Cardiac septum (tissue), 1 donor: ENCODE measurements around the gene LHX1. TPM values are rescaled to one million over a fixed set of nuclear protein-coding genes. Genes with fewer than 3 reads are reported as not detected.
A peak's percentile ranks its signal among the peaks of the same experiment; 100 is the strongest.

Experiments used
- DNase-seq: peaks from one replicate; pipeline ENCODE4 v3.0.0-alpha.2; 2020; ENCODE audit warnings: low spot score
- intact Hi-C: fragments of 100-400 bp; cut with DNase I; formaldehyde crosslinking; loops from one replicate; pipeline ENCODE4 v1.14.0; 2022
- long read RNA-seq: library from polyadenylated mRNA; unstranded; transcript quantifications from one replicate; pipeline ENCODE4 v2.0.0, GENCODE V29; 2021
- total RNA-seq: library from RNA; stranded (reverse); fragmentation: NEBNext Ultra II Directional; extraction: Animal tissue kit (Norgen Biotek cat#: 25700); gene quantifications from one replicate; pipeline ENCODE4 v1.2.1, GENCODE V29; 2021
- donor health status: DM: no; HTN: no; CAD: no.

The LHX1 gene
- total RNA-seq, result not detected
- long read RNA-seq, result 0 reads

DNA sequence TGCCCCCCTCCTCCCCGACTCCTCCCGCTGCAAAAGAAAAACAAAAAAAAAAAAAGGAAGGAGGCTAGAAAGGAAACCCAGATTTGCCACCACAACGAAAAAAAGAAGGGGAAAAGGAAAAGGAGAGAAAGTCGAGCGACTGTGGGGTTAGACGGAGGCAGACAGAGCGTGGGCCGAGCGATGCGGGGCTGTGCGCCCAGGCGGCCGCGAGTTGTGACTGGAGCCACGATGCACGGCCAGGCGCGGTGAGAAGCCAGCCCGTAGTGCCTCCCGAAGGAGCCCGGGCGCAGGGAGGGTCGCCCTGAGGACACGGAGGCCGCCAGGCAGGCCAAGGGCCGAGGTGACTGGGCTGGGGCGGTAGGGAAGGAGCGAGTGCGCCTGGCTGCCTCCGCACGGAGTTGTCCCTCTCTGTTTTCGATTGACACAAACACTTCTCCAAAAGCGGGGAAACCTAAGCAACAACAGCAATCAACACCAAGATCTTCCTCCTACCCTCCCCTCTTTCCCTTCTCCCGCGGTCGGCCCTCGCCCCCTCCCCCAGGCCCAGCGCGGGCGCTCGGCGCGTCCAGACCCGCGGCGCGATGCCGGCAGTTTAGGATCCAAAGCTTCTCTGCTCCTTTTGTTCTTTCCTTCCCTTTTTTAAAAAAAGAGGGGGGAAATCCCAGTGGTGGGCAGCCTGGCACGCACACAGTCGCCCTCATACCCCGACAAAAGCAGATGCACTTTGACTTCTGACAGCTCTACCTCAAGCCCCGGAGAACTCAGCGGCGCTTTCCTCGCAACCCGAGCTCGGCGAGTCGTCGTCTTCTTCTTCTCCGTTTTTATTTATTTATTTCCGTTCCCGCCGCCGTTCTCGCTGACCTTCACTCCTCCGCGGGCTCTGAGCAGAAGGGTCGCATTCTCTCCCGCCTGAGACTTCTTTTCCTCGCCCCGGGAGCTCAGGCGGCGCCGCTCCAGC is at the start of gene LHX1:
TSS of gene LHX1 (plus strand) at position 475 of the 958 bp plus-strand sequence. CDS start 723 bp downstream, outside the sequence.
- DNase-seq, result peak; percentile 59
- intact Hi-C loops, result no loop called here

DNA sequence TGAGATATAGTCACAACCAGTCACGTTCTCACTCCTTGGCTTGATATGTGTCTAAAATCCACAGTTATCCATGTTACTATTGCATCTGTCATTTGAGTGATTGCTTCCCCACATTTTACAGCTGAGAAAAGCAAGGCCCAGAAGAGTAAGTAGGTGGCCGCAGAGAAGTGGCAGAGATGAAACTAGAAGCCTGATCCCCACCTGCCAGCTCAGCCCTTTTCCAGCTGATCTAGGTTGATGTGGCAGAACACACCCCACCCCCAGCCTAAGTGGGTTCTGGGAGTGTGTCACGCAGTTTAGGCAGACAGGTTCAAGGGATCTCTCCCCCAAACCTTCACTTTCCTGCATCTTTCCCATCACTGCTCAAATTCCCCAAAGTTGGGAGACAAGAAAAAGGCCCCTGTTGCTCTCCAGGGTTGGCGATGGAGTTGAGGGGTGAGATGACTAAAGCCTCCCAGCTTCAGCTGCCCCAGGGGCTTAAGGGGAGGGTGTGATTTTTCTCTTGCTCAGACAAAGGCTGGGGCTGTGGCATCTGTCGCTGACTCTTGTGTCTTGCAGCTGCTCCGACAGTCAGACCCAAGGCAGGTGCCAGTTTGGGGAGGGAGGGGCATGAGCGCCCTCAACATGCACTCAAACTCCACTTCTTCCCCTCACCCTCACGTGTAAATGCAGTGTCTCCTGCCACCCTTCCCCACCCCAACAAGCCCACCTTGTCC is 48.9 kb upstream of the LHX1 start:
- DNase-seq, result no peak
- intact Hi-C loops, result no loop called here

DNA sequence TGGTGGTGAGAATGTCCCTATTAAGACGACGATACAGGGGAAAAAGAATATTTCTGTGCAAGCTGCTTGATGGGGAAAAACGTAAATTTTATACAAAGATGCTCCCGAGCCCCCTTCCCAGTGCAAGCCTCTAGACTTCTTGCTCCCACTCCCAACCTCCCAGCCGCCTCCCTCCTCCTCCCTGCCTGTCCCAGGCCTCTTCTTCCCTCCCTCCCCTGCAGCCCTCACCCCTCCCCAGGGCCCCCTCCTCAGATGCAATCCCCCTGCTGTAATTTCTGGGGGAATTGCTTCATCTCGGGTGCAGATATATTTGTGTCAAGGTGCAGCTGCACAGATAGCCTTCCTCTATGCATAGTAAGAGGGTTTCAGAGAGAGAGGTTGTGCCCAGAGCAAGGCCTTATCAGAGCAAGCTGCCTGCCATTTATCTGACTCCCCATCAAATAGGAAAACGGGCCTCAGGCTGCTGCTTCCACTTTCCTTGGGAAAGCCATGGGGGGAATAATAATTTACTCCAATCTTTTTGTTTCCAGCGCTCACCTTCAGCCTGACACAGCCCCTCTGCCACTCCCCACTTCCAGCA is 47.4 kb upstream of the LHX1 start:
- DNase-seq, result no peak
- intact Hi-C loops, result no loop called here

DNA sequence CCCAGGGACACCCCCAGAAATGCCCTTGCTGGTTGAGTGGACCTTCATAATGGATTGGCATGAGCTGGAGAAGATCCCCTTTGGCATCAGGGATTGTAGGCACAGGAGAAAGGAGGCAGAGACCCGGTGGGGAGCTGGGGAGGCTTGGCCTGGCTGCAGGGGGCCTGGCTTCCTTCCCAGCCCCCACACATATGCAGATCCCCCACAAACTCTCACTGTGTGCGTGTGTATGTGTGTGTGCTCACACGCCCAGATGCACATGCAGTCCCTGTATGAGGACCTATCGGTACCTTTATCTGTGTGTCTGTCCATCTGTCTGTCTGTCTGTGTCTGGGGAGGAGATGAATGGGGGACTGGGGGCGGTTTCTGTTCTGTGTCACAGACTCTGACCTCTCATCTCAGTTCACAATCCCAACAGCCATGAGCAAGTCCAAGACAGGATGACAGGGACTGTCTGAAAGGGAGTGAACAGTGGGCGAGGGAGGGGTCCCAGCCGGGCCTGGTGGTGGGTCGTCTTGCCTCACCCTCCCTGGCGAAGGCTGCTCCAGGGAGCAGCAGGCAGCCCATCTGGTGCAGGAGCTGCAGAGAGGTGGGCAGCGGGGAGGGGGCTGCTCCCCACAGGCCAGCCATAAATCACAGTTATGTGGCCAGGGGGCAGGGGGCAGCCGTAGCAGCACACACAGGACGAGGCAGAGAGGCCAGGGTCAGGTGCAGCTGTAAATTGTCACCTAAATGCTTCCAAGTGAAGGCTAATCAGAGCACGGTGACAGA is 46.7 kb upstream of the LHX1 start:
- no peak for DNase-seq
- intact Hi-C loops, result no loop called here

DNA sequence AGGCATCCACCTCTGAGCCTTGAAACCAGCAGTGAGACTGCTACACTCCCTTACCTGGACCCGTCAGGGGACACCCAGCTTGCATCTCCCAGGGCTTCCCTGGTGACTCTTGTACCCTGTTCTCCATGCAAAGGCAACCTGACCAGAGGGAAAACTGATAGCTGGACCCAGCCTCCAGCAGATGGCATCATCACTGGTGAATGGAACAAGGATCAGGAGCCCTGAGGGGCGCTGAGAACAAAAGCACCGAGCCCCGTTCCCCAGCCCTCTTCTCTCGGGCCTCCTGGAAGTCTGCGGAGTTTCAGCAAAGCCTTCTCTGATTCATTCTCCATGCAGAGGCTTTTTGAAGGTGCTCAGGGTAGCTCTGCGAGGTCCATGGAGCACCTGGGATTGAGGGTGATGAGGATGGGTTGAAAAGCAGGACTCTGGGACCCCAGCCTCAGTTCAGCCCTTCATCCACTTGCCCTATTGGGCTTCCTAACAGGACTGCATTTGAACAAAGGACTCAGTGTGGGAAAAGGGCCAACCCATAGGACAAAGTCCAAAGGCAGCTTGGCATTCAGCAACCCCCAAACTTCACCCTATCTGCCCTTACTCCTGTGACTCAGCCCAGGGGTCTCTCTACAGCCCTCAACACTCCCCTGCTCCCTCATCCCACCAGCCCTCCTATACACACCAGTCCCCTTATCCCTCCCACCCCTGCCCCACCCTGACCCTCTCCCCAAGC is 45.0 kb upstream of the LHX1 start:
- DNase-seq, result no peak
- intact Hi-C loops, result no loop called here

DNA sequence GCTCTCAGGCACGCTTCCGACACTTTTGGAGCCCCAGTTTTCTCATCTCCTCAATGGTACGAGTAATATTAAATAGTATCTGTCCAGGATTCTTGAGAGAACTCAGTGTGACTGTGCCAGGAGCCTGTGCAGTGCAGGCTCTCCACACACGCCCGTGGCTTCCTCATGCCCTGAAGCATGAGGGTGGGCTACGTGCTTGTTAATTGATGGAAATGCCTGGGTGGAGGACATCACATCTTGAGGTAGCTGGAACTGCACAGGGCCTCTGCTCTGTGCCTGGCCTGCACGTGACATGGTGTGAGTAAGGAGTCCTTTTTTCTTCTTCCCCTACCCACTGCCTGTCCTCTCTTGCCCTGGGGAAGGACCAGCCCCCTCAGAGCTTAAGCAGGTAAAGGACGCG is 43.1 kb upstream of the LHX1 start:
- no peak for DNase-seq
- intact Hi-C loops, result no loop called here

DNA sequence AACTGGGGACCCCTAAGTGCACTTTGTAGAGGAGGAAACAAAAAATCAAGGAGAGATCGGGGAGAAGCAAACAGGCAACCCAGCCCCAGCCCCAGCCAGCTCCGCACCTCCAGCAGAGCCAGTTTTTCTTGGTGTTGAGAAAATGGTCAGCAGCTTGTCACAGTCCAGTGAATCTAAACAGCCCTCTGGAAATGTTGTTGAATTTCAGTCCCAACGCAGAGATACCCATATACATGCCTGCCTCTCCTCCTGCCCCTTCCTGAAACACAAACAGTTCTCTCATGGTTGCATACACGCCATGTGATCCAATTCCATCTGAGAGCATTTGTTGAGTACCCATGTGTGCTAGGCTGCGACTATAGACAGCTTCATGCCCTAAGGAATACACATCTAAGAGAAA is 42.4 kb upstream of the LHX1 start:
- no peak for DNase-seq
- intact Hi-C loops, result no loop called here

DNA sequence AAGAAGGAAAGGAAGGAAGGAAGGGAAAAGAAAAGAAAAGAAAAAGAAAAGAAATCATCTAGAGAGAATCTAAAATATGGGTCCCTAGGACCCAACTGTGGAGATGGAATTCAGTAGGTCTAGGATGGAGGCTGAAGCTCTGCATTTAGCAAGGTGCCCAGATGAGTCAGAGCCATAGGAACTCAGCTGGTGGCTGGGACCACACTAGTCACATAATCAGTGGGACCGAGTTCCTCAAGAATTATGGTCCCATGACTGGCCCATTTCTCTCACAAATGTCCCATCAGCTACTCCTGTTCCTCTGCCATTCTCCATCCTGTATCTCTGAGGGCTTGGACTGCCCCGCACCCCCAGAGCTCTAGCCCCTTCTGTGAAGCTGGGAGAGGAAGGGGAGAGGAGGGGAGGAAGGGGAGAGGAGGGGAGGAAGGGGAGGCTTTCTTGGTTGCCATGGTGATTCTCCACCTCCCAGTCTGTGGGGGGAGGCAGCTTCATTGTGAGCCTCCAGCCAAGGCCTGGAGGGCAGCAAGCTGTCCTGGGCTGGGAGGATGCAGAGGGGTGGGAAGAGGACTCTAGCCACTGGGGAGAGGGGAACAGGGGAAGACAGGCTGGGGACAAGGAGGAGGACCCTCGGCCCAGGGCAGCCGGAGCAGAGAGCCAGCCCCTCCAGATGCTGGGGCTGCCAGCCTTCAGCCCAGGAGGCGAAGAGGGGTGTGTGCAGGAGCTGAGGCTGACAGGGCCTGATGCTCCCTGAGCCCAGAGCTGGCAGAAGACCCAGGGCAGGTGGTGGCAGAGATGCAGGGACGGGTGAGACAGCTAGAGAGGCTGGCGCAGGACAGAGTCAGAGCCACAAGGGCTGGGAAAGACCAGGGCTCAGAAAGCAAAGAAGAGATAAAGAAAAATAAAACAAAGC is 37.8 kb upstream of the LHX1 start:
- no peak for DNase-seq
- intact Hi-C loops, result no loop called here

DNA sequence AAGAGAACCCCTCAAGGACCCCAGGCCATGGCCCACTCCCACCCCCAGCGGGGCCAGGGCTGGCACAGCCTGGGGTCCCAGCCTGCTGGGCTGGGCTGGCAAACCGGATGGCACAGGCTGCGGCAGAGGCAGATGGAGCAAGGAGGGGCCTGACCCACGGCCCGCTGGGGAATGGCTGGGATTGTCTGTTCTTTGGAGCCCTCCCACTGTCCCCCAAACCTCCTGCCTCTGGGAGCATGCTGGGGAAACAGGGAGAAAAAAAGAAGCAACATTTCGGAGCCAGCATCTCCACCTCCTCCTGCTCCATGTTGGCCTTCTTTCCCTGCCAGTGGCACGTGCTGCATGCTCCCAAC is 37.1 kb upstream of the LHX1 start:
- intact Hi-C loops, result no loop called here

DNA sequence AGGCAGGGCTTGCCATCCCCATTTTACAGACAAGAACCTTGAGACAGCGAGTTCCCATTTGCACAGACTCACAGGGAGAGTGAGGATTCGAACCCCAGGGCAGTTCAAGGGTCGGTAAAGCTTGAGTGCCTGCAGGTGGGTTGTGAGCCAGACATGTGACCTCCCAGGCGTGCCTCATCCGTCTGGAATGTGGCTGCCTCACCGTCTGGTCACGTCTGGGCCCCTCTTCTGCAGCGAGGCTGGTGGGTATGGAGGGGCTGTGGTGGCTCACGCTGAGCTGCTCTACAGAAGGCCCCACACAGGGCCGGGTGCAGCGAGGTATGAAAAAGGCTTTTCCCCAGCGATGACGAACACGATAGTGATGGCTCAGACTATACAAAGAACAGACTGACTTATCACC is 35.8 kb upstream of the LHX1 start:
- no peak for DNase-seq
- intact Hi-C loops, result no loop called here

More for the DNA sequence above, 37.1 kb upstream of the LHX1 start:
- no peak for DNase-seq

DNA sequence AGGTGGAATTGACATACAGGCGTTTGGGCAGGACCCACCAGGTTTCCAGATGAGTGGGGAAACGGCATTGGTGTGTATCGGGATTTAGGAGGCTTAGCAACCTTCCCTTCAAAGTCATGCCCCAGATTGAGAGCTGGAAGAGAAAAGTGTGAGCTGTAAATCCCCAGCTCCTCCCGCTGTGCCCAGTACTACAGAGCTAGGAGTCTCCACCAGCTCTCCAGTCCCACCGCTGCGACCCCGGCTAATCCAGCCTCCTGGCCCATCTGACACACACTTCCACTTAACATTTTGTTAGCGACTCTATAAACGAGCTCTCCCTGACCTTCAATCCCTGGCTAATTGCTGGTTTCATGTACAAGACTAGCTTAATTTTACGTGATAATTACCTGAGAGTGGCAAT is 29.9 kb upstream of the LHX1 start:
- DNase-seq, result no peak

DNA sequence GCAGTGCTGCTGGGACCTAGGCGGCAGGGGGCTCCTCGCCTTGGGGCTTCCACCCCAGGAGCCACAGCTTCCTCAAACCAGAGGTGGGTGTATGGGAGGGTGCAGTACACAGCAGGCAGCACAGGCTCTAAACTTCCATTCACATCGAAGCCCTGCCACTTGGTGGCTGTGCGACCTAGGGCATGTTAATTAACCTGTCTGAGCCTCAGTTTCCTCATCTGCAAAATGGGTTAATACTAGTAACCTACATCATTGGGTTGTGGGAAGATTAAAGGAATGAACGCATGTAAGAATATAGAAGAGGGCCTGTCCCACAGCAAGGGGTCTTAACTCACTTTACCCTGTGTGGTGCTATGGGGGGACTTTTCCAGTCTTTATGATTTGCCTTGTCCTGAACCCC is 26.8 kb upstream of the LHX1 start:
- intact Hi-C loops, result no loop called here
- DNase-seq, result no peak

More for the DNA sequence above, 29.9 kb upstream of the LHX1 start:
- intact Hi-C loops, result no loop called here

DNA sequence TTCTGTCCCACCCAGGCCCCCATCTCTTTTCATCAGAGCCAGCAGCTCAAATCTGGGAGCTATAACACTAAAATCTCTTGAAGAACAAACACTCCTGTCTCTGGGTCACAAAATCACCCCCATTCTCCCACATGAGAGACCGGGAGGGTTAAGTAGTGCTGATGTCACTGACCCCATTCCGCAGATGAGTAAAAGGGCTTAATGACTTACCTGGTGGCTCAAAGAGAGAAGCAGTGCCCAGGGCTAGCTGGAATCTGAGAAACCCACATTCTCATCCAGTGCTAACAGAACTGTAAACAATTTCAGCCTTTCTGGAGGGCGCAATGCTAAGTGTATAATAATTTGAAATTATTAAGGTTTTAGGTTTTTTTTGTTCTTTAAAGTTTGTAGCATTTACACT is 26.3 kb upstream of the LHX1 start:
- no peak for DNase-seq
- intact Hi-C loops, result no loop called here

DNA sequence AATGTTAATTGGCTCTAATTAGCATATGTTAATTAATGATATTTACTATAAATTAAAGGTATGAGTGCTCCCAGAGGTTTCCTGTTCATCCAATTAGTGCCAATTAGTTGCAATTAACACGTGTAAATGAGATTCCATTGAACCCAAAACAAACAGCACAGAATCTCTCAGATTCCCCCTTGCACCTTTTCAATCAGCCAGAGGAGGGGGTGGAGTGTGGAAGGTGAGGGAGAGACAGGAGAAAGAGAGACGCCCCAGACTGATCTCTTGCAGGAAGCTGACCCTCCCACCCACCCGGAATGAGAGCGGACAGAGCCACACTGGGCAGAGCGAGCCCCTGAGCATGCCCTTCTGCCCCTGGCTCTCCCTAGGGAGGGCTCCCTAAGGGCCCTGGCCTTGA is 24.1 kb upstream of the LHX1 start:
- no peak for DNase-seq
- intact Hi-C loops, result no loop called here

DNA sequence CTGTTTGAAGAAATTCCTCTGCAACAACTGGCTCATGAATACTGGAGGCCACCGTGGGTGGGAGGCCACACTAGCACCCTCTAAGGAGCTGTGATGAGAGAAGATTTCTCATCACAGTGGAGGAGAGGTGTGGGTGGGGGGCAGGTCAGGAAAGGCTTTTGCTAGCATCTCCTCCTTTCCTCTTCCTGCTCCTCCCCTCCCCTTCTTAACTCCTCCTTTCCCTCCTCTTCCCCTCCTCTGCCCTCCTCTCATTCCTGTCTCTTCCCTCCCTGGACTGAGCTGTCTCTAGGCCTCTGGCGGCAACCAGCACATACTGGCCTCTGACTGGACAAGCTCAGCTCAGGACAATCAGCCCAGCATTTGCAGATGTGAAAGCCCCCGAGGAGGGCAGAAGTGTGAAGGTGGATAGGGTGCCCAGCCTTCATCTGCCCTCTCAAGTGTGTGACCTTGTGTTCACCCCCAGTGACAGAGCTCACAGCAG is 19.0 kb upstream of the LHX1 start:
- intact Hi-C loops, result no loop called here
- no peak for DNase-seq

DNA sequence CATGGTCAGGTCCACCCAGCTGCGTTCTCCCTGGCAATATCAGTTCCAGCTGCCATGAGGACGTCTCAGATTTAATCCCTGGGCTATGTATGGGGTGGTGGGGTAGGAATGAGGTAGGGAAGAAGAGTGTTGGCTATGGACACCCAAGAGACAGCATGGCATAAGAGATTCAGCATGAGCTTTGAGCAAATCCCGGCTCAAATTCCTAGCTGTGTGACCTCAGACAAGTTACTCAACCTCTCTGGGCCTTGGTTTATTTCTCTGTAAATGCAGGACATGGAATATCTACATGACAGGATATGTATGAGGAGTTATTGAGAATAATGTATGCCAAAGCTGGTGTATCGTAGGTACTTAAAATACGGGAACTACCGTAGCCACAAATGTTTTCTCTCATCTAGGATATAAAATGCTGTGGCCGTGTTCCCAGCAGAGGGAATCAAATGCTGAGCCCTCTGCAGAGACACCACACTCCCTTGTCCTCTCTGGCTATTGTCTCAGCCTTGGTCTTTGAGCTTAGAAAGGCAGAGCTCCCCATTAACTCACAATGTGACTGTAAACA is 17.8 kb upstream of the LHX1 start:
- intact Hi-C loops, result no loop called here
- DNase-seq, result no peak

DNA sequence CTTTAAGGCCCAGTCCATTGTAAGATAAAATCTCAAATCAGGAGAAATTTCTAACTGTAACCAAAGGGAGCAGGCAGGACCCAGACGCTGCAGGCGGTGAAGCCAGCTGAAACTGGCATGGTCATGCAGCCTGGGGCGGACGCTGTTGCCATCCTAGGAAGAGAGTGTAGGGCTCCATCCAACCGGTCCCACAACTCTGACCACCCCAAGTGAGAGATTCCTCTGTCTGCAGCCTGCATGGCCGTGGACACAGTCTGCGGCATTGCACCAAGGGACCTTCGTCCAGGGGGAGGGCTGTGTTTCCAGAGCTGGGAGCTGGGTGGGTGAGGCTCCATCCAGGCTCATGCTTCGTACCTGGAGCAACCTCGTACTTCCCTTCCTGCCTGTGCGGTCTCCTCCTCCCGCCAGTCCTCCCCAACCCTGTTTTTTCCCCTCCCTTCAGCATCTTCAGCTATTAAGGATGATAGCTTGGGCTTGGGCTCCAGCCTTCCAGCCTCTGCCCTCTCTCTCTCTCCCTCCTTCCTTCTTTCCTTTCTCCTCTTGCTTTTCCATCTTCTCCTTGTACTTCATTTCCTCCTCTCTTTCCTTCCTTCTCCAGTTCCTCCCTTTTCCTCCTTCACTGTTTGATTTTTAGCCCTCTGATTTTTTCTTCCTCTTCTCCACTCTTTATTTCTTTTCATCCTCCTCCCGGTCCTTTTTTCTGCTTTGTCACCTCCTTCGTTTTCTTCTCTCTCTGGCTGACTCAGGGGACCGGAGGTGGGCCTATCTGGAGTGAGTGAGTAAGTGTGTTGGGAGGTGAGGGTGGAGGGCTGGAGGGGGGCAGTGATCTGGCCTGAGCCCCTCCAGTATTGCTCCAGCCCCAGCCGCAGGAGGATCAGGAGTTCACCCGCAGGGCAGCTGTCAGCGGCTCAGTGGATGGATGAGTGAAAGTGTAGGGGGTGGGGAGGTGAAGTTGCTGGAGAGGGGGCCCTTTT is 17.0 kb upstream of the LHX1 start:
- DNase-seq, result no peak

More for the DNA sequence above, 17.0 kb upstream of the LHX1 start:
- intact Hi-C loops, result no loop called here
